HCT116 (cell line): ENCODE results near the gene MRPL36. TPM values are rescaled to one million over a fixed set of nuclear protein-coding genes. Genes with fewer than 3 reads are reported as not detected.

ENCODE experiments used
- ATAC-seq: fragments of 200-7000 bp; cut with Tn5 transposase; 2 replicates; pipeline ENCODE4 v1.9.1; 2020; ENCODE audit warnings: mild to moderate bottlenecking, moderate library complexity
- BruUV-seq: library from RNA; stranded (reverse); fragments of 400-500 nt; replicated peaks from 2 replicates; lab custom pipeline; 2021; lab: Mats Ljungman, UMichigan
- CTCF ChIA-PET: fragments of 300-600 bp; sonication (Branson Sonifier 250); formaldehyde crosslinking; loops from one replicate; lab custom pipeline; 2021; ENCODE audit warnings: antibody characterized with exemption; lab: Charles Lee
- POLR2A ChIA-PET: fragments of 300-600, 350-600 bp; sonication (Branson Sonifier 250); formaldehyde crosslinking; loops from one replicate; lab custom pipeline; 2021; ENCODE audit warnings: antibody characterized with exemption; lab: Charles Lee
- RAD21 ChIA-PET, 2 experiments: fragments of 300-600 bp; sonication (Branson Sonifier 250); formaldehyde crosslinking; loops; one replicate each; lab custom pipeline; 2023; ENCODE audit warnings: low total read pairs in 2 of 2; ENCODE audit not compliant: uncharacterized antibody in 2 of 2, unreplicated experiment in 2 of 2, low non-redundant PET in 1 of 2; lab: Charles Lee
- DNase-seq: peaks from one replicate; pipeline ENCODE4 v3.0.0-alpha.2; 2010; ENCODE audit warnings: low read depth, low spot score
- H2AFZ ChIP-seq: fragments of 200-600 bp; shearing (Covaris generic), sonication (generic); 2 replicates; pipeline ENCODE4 v1.6.1; 2017; ENCODE audit warnings: low read depth, mixed run types, mixed read lengths, antibody characterized with exemption, low read length; ENCODE audit not compliant: poor library complexity, severe bottlenecking
- H3K27ac ChIP-seq: 2 replicates; pipeline ENCODE4 v1.5.1; 2012; ENCODE audit warnings: low read depth, low read length
- H3K27me3 ChIP-seq: fragments of 200-600 bp; sonication (generic); 2 replicates; pipeline ENCODE4 v1.6.1; 2016; ENCODE audit warnings: mixed run types, low read length, mixed read lengths; ENCODE audit not compliant: insufficient read depth
- H3K36me3 ChIP-seq, 2 experiments: fragments of 200-500 bp in 1 of 2; fragments of 200-600 bp in 1 of 2; sonication (Bioruptor generic) in 1 of 2; sonication (generic) in 1 of 2; 2 replicates each; pipeline versions ENCODE4 v1.5.1 to v1.6.1; 2014 to 2016; ENCODE audit warnings: low read length in 2 of 2, inconsistent platforms in 1 of 2, mixed read lengths in 1 of 2, mixed run types in 1 of 2; ENCODE audit not compliant: insufficient read depth in 2 of 2, control insufficient read depth in 1 of 2
- H3K4me1 ChIP-seq, 2 experiments: fragments of 200-600 bp in 1 of 2; sonication (generic) in 1 of 2; 2 replicates each; pipeline versions ENCODE4 v1.5.1 to v1.6.1; 2012 to 2017; ENCODE audit warnings: low read length in 2 of 2, inconsistent platforms in 1 of 2, mild to moderate bottlenecking in 1 of 2, mixed read lengths in 1 of 2, mixed run types in 1 of 2, moderate library complexity in 1 of 2; ENCODE audit not compliant: insufficient read depth in 2 of 2, control insufficient read depth in 1 of 2
- H3K4me2 ChIP-seq: fragments of 200-600 bp; sonication (generic); 2 replicates; pipeline ENCODE4 v1.6.1; 2017; ENCODE audit warnings: mixed run types, low read length, mixed read lengths
- H3K4me3 ChIP-seq, 2 experiments: fragments of 200-600 bp in 1 of 2; sonication (generic) in 1 of 2; replicated peaks in 1 of 2; 2 replicates each; pipeline ENCODE4 v1.5.1; 2011 to 2016; ENCODE audit warnings: low read length in 2 of 2, control low read depth in 1 of 2, low read depth in 1 of 2, mild to moderate bottlenecking in 1 of 2, mixed read lengths in 1 of 2, mixed run types in 1 of 2
- H3K79me2 ChIP-seq: fragments of 200-600 bp; sonication (generic); 2 replicates; pipeline ENCODE4 v1.6.1; 2017; ENCODE audit warnings: mild to moderate bottlenecking, mixed run types, low read length, moderate library complexity, mixed read lengths; ENCODE audit not compliant: insufficient read depth
- H3K9ac ChIP-seq: fragments of 200-600 bp; sonication (generic); 2 replicates; pipeline ENCODE4 v1.6.1; 2016; ENCODE audit warnings: low read length, mixed read lengths
- H3K9me2 ChIP-seq: fragments of 200-600 bp; sonication (generic), shearing (Covaris generic); 2 replicates; pipeline ENCODE4 v1.6.1; 2017; ENCODE audit warnings: mixed run types, mild to moderate bottlenecking, moderate library complexity; ENCODE audit not compliant: insufficient read depth
- H3K9me3 ChIP-seq, 2 experiments: fragments of 200-500 bp in 1 of 2; fragments of 200-600 bp in 1 of 2; sonication (Bioruptor generic) in 1 of 2; sonication (generic) in 1 of 2; 2 replicates each; pipeline ENCODE4 v1.6.1; 2014 to 2017; ENCODE audit warnings: low read length in 2 of 2, mixed read lengths in 2 of 2, inconsistent platforms in 1 of 2, low read depth in 1 of 2, mild to moderate bottlenecking in 1 of 2, mixed run types in 1 of 2, moderate library complexity in 1 of 2; ENCODE audit not compliant: control insufficient read depth in 1 of 2, insufficient read depth in 1 of 2
- H4K20me1 ChIP-seq: fragments of 200-600 bp; sonication (generic), shearing (Covaris generic); 2 replicates; pipeline ENCODE4 v1.6.1; 2017; ENCODE audit warnings: mixed run types, mild to moderate bottlenecking, moderate library complexity; ENCODE audit not compliant: insufficient read depth
- CEBPB ChIP-seq: IDR thresholded peaks from 2 replicates; pipeline ENCODE4 v1.6.1; 2012; ENCODE audit warnings: low read depth
- EZH2phosphoT487 ChIP-seq: fragments of 200-600 bp; IDR thresholded peaks from 2 replicates; pipeline ENCODE4 v1.6.1; 2018; ENCODE audit warnings: antibody characterized with exemption, borderline replicate concordance
- FOSL1 ChIP-seq: IDR thresholded peaks from 2 replicates; pipeline ENCODE4 v1.6.1; 2012; ENCODE audit warnings: low read depth
- POLR2A ChIP-seq: IDR thresholded peaks from 2 replicates; pipeline ENCODE4 v1.7.0; 2011; ENCODE audit warnings: borderline replicate concordance; ENCODE audit not compliant: insufficient read depth, insufficient read length; ENCODE audit errors: extremely low read depth
- RAD21 ChIP-seq: IDR thresholded peaks from 2 replicates; pipeline ENCODE4 v1.6.1; 2012; ENCODE audit warnings: low read depth, mild to moderate bottlenecking
- SP1 ChIP-seq: IDR thresholded peaks from 2 replicates; pipeline ENCODE4 v1.6.1; 2012; ENCODE audit warnings: low read depth
- SRF ChIP-seq: IDR thresholded peaks from 2 replicates; pipeline ENCODE4 v1.6.1; 2012; ENCODE audit warnings: low read depth
- YY1 ChIP-seq: IDR thresholded peaks from 2 replicates; pipeline ENCODE4 v1.6.1; 2011; ENCODE audit warnings: low read length, low read depth, moderate library complexity, mild to moderate bottlenecking; ENCODE audit not compliant: insufficient replicate concordance; ENCODE audit errors: extremely low read depth
- ZNF274 ChIP-seq: fragments of 200-500 bp; sonication (Bioruptor generic); IDR thresholded peaks from 2 replicates; pipeline ENCODE4 v1.6.1; 2014; ENCODE audit warnings: mild to moderate bottlenecking, low read depth, low read length, inconsistent platforms
- intact Hi-C: fragments of 100-400 bp; cut with micrococcal nuclease; formaldehyde crosslinking; loops from 2 replicates; pipeline ENCODE4 v1.10.0; 2022
- total RNA-seq: library from RNA; stranded (reverse); gene quantifications from one replicate; pipeline ENCODE4 v1.2.1, GENCODE V29; 2021; ENCODE audit not compliant: unreplicated experiment
- TF ChIP-seq, protein P1 (sequence below), 3 experiments: fragments of 200-600 bp in 1 of 3; sonication (generic) in 1 of 3; IDR thresholded peaks in 2 of 3; conservative IDR thresholded peaks in 1 of 3; 2 replicates each; pipeline ENCODE4 v1.5.1; 2012 to 2017; ENCODE audit warnings: low read depth in 2 of 3, low read length in 2 of 3, antibody characterized with exemption in 1 of 3, borderline replicate concordance in 1 of 3, control low read depth in 1 of 3, mild to moderate bottlenecking in 1 of 3, mixed read lengths in 1 of 3, mixed run types in 1 of 3, moderate library complexity in 1 of 3; ENCODE audit not compliant: insufficient read depth in 1 of 3
- TF ChIP-seq, protein P2 (sequence below): IDR thresholded peaks from 2 replicates; pipeline ENCODE4 v1.6.1; 2011; ENCODE audit warnings: mild to moderate bottlenecking, low read length, moderate library complexity; ENCODE audit not compliant: insufficient replicate concordance; ENCODE audit errors: extremely low read depth
- TF ChIP-seq, protein P3 (sequence below): IDR thresholded peaks from 2 replicates; pipeline ENCODE4 v1.6.1; 2012
- TF ChIP-seq, protein P4 (sequence below): IDR thresholded peaks from 2 replicates; pipeline ENCODE4 v1.6.1; 2012
- TF ChIP-seq, protein P5 (sequence below): IDR thresholded peaks from 2 replicates; pipeline ENCODE4 v1.6.1; 2012; ENCODE audit warnings: low read depth

The MRPL36 gene
- total RNA-seq, 1 experiment from 2014 or later = 71.9 TPM

DNA sequence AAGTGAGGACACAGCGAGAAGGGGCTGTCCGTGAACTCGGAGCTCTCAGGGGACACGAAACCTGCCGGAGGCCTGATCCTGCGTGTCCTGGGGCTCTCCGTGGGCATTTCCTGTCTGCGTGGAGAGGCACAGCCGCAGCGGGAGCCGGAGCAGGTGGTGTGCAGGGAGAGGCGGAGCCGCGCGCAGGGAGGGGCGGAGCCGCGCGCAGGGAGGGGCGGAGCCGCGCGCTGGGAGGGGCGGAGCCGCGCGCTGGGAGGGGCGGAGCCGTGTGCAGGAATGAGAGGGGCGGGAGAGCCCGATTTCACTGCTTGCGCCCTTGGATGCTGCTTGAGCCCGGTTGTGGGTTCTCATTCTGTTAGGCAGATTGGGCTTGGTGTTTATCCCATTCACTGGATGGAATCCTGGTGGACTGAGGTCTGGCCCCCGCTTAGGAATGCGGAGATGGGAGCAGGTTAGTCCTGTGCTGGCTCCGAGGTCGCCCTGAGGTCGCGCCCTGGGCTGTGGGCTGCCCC is 28.3 kb upstream of the MRPL36 start:
- ChIA-PET CTCF (no interaction called here), RAD21 (no interaction called here), POLR2A (no interaction called here)
- H3K4me3 ChIP-seq = no peak overlapping the region
- no peaks in the 10 kb centered on the region for H3K27me3 ChIP-seq
- BruUV-seq = no TSS peak
- no peak overlapping the region for H3K4me2 ChIP-seq
- no peaks in the 10 kb centered on the region for H3K79me2 ChIP-seq
- H3K4me1 ChIP-seq = no peaks in the 10 kb centered on the region
- H3K9ac ChIP-seq = no peak overlapping the region
- no peaks in the 10 kb centered on the region for H3K9me3 ChIP-seq
- DNase-seq (no peak), ATAC-seq (peak; percentile 43; the same call in 1 of the 2 replicates)
- TF ChIP-seq, protein P1, sequence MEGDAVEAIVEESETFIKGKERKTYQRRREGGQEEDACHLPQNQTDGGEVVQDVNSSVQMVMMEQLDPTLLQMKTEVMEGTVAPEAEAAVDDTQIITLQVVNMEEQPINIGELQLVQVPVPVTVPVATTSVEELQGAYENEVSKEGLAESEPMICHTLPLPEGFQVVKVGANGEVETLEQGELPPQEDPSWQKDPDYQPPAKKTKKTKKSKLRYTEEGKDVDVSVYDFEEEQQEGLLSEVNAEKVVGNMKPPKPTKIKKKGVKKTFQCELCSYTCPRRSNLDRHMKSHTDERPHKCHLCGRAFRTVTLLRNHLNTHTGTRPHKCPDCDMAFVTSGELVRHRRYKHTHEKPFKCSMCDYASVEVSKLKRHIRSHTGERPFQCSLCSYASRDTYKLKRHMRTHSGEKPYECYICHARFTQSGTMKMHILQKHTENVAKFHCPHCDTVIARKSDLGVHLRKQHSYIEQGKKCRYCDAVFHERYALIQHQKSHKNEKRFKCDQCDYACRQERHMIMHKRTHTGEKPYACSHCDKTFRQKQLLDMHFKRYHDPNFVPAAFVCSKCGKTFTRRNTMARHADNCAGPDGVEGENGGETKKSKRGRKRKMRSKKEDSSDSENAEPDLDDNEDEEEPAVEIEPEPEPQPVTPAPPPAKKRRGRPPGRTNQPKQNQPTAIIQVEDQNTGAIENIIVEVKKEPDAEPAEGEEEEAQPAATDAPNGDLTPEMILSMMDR (IDR thresholded peaks at IDR 0.05 in 2 of 3, conservative IDR thresholded peaks at IDR 0.05 in 1 of 3; ENCODE audit: borderline replicate concordance in 1 of 3, insufficient read depth in 1 of 3, low read depth in 2 of 3, low read length in 2 of 3) = no peak
- TF ChIP-seq ZNF274 (no peak), FOSL1 (no peak), SRF (no peak), EZH2phosphoT487 (no peak), YY1 (no peak), CEBPB (no peak), POLR2A (no peak), RAD21 (no peak), SP1 (no peak)
- TF ChIP-seq, protein P2, sequence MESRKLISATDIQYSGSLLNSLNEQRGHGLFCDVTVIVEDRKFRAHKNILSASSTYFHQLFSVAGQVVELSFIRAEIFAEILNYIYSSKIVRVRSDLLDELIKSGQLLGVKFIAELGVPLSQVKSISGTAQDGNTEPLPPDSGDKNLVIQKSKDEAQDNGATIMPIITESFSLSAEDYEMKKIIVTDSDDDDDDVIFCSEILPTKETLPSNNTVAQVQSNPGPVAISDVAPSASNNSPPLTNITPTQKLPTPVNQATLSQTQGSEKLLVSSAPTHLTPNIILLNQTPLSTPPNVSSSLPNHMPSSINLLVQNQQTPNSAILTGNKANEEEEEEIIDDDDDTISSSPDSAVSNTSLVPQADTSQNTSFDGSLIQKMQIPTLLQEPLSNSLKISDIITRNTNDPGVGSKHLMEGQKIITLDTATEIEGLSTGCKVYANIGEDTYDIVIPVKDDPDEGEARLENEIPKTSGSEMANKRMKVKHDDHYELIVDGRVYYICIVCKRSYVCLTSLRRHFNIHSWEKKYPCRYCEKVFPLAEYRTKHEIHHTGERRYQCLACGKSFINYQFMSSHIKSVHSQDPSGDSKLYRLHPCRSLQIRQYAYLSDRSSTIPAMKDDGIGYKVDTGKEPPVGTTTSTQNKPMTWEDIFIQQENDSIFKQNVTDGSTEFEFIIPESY = no peak
- TF ChIP-seq, protein P3, sequence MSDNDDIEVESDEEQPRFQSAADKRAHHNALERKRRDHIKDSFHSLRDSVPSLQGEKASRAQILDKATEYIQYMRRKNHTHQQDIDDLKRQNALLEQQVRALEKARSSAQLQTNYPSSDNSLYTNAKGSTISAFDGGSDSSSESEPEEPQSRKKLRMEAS = no peak
- TF ChIP-seq, protein P4, sequence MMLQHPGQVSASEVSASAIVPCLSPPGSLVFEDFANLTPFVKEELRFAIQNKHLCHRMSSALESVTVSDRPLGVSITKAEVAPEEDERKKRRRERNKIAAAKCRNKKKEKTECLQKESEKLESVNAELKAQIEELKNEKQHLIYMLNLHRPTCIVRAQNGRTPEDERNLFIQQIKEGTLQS = no peak
- TF ChIP-seq, protein P5, sequence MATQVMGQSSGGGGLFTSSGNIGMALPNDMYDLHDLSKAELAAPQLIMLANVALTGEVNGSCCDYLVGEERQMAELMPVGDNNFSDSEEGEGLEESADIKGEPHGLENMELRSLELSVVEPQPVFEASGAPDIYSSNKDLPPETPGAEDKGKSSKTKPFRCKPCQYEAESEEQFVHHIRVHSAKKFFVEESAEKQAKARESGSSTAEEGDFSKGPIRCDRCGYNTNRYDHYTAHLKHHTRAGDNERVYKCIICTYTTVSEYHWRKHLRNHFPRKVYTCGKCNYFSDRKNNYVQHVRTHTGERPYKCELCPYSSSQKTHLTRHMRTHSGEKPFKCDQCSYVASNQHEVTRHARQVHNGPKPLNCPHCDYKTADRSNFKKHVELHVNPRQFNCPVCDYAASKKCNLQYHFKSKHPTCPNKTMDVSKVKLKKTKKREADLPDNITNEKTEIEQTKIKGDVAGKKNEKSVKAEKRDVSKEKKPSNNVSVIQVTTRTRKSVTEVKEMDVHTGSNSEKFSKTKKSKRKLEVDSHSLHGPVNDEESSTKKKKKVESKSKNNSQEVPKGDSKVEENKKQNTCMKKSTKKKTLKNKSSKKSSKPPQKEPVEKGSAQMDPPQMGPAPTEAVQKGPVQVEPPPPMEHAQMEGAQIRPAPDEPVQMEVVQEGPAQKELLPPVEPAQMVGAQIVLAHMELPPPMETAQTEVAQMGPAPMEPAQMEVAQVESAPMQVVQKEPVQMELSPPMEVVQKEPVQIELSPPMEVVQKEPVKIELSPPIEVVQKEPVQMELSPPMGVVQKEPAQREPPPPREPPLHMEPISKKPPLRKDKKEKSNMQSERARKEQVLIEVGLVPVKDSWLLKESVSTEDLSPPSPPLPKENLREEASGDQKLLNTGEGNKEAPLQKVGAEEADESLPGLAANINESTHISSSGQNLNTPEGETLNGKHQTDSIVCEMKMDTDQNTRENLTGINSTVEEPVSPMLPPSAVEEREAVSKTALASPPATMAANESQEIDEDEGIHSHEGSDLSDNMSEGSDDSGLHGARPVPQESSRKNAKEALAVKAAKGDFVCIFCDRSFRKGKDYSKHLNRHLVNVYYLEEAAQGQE = no peak
- H3K36me3 ChIP-seq = no peaks in the 10 kb centered on the region; a peak in 2 of 4 replicates
- intact Hi-C loops = no loop called here
- H2AFZ ChIP-seq = no peak overlapping the region
- H4K20me1 ChIP-seq = no peaks in the 10 kb centered on the region
- H3K27ac ChIP-seq = no peak overlapping the region
- no peaks in the 10 kb centered on the region for H3K9me2 ChIP-seq
